ENCODE measurements around the gene TPBGL.

Gene TPBGL

GRCh38 chr11:75287579-75287978 is 47.0 kb downstream of the TPBGL start:
- no peak for TF ChIP-seq CTCF (IDR thresholded peaks at IDR 0.05; ENCODE audit: low read depth, low read length)
- DNase-seq (ENCODE audit: low read depth in 2 of 2): no peak
- H3K4me3 ChIP-seq (replicated peaks in 1 of 2; ENCODE audit: low read depth in 2 of 2, low read length in 2 of 2): no peak overlapping the region

GRCh38 chr11:75289511-75289760 is 48.9 kb downstream of the TPBGL start:
- no peak for TF ChIP-seq CTCF (IDR thresholded peaks at IDR 0.05; ENCODE audit: low read depth, low read length)
- H3K4me3 ChIP-seq (replicated peaks in 1 of 2; ENCODE audit: low read depth in 2 of 2, low read length in 2 of 2): no peak overlapping the region
- no peak for DNase-seq (ENCODE audit: low read depth in 2 of 2)

- TF ChIP-seq CTCF (IDR thresholded peaks at IDR 0.05; ENCODE audit: low read depth, low read length): no peak
- no peak for DNase-seq (ENCODE audit: low read depth in 2 of 2)
- H3K4me3 ChIP-seq (replicated peaks in 1 of 2; ENCODE audit: low read depth in 2 of 2, low read length in 2 of 2): no peak overlapping the region
These were observed 49.3 kb downstream of the TPBGL start for GRCh38 chr11:75289919-75290318.

GRCh38 chr11:75291741-75292140 is 51.2 kb downstream of the TPBGL start:
- H3K4me3 ChIP-seq (replicated peaks in 1 of 2; ENCODE audit: low read depth in 2 of 2, low read length in 2 of 2): no peak overlapping the region
- no peak for TF ChIP-seq CTCF (IDR thresholded peaks at IDR 0.05; ENCODE audit: low read depth, low read length)
- DNase-seq (ENCODE audit: low read depth in 2 of 2): no peak

GRCh38 chr11:75292943-75293342 is 52.4 kb downstream of the TPBGL start:
- H3K4me3 ChIP-seq (replicated peaks in 1 of 2; ENCODE audit: low read depth in 2 of 2, low read length in 2 of 2): no peak overlapping the region
- DNase-seq (ENCODE audit: low read depth in 2 of 2): no peak
- TF ChIP-seq CTCF (IDR thresholded peaks at IDR 0.05; ENCODE audit: low read depth, low read length): no peak
